HG02588 (cell line): Measurements from ENCODE around the gene NR3C2.

Experiments
- ATAC-seq: cut with Tn5 transposase; IDR thresholded peaks from one replicate; pipeline ENCODE4 v1.9.1; 2021; ENCODE audit warnings: mild to moderate bottlenecking, moderate library complexity; ENCODE audit not compliant: unreplicated experiment

Gene NR3C2

DNA sequence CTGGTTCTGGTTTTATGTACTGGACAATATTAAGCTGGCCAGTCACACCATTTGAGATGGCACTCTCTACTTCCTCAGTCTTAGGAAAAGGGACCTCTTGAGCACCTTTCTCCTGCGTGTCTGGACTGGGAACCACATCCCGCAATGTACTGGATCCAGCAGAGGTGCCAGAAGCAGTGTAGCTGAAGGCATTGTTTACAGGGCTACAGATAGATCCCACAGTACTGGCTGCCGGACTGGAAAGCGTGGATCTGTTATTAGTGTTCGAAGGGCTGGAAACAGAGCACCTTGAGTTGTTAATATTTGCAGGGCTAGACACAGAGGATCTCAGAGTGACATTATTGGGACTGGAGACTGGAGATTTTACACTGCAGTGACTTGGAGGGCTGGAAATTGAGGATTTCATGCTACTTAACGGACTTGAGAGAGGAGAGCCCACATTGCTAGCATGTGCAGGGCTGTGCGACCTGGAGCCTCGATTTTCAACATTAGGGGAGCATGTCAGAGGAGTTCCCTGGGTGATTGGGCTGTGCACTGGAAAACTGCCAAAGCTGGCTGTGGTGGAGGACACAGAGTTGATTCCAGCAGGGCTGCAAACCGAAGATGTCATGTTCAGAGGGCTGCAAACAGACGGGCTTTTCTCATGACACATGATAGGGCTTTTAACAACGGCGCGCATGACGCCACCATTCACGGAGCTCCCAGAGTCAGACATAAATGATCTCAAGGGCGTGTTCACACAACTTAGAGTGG is 6.4 kb downstream of the NR3C2 start:
- no peak for ATAC-seq

- ATAC-seq = no peak
Measured at GRCh38 chr4:148434075-148434773, 8.0 kb downstream of the NR3C2 start.

DNA sequence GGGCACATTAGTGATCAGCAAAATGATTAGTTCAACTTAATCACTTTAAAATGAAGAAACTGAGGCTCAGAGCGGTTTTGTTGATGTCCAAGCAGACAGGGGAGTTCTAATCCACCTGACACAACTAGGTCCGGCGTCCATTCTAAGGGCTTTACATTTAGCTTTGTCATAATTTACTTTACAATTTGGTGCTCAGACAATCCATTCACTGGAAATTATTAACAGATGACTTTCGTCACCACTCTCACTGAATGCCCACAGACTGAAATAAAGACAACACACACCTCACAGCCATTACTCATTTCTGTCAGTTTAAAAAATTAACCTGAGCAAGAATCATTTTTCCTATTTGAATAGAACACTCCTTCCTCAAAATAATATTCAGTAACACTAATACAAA is 10.8 kb downstream of the NR3C2 start:
- no peak for ATAC-seq

DNA sequence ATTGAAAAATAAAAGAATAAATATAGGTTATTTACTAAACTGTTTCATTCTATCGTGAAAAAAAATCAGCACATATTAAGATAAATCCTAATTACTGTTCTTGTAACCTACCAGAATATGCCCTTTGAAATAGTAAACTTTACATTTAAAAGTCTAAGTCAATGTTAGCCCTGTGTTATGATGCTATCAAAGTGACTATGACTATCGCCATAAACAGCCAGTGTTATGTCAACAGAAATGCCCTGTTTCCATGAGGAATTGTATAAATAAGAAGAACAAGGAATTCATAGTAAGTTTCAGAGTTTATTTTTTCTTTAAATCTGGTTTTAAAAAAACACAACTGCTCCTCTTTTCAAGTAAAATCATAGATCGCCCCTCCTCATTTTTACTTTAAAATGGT is 11.4 kb downstream of the NR3C2 start:
- ATAC-seq = no peak

DNA sequence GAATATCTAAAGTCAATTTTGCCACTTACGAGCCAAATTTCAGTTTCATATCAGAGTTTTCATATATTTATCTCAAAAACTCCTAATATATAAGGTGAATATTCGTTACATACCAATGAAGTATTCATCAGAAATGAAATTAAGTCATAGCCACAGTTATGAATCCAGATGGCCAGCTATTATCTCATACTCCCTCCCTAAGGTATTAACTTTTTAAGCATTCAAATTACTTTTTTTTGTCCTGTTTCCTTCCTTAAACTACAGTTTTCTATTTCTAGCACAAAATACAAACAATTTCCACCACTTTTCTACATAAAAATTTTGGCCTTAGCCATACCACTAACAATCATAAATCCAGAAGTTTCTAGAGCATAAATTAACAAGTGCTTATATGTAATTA is 13.0 kb downstream of the NR3C2 start:
- no peak for ATAC-seq

- ATAC-seq = no peak
Measured at GRCh38 chr4:148426643-148427042, 15.6 kb downstream of the NR3C2 start.

GRCh38 chr4:148425327-148426110 is 16.7 kb downstream of the NR3C2 start:
- peak; percentile 78 for ATAC-seq

GRCh38 chr4:148420397-148420796 is 21.8 kb downstream of the NR3C2 start:
- no peak for ATAC-seq

DNA sequence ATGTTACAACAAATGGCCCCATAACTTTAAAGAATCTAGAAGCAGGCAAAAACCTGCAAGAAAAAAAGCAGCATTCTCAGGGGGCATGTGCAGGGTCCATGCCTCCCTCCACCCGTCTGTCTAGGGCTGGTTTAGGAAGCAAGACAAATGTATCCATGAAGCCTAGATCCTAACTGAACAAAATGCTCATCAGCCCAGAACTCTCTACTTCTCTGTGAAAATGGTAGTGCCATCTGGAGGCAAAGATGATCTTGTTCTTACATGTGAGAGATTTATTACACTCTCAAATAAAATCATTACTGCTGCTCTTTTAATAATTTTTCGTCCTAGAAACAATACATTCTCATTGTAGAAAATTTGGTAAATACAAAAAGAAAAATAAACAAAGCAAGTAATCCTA is 26.7 kb downstream of the NR3C2 start:
- no peak for ATAC-seq

DNA sequence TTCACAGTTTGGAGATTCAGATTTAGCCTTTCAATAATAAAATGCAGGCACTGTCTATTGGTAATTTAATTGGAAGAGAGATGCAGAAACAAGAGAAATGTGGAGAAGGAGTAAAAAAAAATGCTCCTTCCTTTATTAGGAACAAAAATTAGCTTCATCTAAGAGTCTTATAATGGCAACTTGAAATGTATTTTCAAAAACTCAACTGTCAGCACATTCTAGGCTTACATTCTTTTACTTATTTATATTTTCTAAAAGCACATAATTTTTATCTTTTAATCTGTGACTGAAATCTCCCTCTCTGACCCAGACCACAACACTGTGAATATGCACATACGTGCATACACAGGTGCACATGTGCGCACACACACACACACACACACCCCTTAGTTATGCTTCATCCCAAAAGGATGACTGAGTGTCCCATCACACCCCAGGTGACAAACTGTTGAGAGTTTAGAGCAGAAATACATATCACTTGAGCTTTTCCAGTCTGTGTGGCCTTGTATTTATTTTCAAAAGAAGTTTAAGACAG is 29.7 kb downstream of the NR3C2 start:
- no peak for ATAC-seq

- no peak for ATAC-seq
Measured at GRCh38 chr4:148405161-148405893, 36.9 kb downstream of the NR3C2 start.

- ATAC-seq = no peak
Measured at GRCh38 chr4:148398988-148399387, 43.2 kb downstream of the NR3C2 start.

GRCh38 chr4:148397771-148398170 is 44.4 kb downstream of the NR3C2 start:
- no peak for ATAC-seq

DNA sequence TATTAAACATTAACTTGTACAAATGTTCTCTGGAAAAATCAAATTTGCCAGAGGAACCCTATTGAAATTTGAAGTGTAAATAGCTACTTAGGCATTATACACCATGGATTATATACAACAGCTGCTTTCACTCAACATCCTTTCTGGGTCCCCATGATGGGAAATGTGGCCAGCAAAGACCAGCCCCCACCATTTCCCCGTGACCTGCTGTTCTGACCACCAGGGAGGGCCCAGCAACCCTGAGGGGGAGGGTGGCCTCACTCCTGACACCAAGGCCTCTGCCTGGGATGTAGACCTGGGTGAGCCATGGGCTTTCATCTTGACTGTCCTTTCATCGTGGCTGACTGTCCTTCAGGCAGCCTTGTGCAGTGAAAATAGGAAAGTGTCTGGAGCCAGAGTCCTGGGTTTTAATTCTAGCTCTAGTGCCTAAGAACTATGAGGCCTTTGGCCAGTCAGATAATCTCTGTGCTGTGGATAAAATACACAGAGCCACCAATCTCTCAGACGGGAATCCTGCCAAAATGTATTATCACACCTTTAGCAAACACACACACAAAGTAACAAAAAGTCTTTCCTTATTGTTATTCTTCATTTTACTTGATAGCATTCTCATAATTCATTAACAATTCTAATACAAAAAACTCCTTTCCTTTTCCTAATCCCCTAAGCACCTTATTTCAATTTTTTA is 45.1 kb downstream of the NR3C2 start:
- no peak for ATAC-seq

GRCh38 chr4:148395771-148396170 is 46.4 kb downstream of the NR3C2 start:
- ATAC-seq = no peak

- ATAC-seq = no peak
Measured at GRCh38 chr4:148391056-148391455, 51.2 kb downstream of the NR3C2 start.

DNA sequence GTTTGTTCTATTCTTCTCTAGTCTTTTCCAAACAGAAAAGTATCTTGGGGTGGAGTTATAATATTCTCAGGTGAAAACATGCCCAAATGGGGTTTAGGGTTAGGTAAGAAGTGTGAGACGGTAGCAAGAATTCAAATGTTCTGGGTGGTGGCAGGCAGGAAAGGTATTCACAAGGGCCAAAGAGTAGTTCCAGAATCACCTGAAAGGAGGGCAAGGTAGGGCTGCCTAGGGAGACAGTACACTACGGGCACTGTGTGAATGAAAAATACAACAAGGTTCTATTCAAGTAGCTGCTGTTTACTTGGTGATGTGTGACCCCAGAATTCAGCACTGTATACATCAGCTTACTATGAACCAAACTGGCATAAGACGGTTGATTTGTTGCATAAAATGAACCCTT is 51.9 kb downstream of the NR3C2 start:
- ATAC-seq = no peak

GRCh38 chr4:148380291-148380690 is 61.9 kb downstream of the NR3C2 start:
- no peak for ATAC-seq

- ATAC-seq = no peak
Measured at GRCh38 chr4:148376151-148376550, 66.1 kb downstream of the NR3C2 start.

- no peak for ATAC-seq
Measured at GRCh38 chr4:148375584-148375983, 66.6 kb downstream of the NR3C2 start.
